ENCODE data around the gene KHK.

Gene KHK

DNA sequence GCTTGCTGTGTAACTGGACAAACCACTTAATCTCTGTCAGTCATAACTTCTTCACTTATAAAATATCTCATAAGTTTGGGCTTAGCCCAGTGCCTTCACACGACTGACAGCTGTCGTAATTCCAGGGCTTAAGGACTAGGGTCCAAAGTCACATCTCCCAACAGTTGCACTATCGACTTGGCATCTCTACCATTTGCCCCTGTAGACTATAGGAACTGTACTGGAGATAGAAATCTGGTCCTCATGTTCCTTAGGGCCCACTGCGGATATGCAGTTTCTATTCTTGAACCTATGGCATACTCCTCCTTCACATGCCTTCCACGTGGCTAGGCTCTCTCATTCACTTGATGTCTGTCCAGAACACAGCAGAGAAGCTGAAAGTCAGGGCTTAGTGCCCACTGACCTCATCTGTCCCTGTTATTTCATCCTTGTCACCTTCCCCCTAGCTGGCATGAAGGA lies 39.7 kb downstream of the KHK start:
- in situ Hi-C loops (cut with HindIII; ENCODE audit: low sequenced_read_pairs): no loop called here

DNA sequence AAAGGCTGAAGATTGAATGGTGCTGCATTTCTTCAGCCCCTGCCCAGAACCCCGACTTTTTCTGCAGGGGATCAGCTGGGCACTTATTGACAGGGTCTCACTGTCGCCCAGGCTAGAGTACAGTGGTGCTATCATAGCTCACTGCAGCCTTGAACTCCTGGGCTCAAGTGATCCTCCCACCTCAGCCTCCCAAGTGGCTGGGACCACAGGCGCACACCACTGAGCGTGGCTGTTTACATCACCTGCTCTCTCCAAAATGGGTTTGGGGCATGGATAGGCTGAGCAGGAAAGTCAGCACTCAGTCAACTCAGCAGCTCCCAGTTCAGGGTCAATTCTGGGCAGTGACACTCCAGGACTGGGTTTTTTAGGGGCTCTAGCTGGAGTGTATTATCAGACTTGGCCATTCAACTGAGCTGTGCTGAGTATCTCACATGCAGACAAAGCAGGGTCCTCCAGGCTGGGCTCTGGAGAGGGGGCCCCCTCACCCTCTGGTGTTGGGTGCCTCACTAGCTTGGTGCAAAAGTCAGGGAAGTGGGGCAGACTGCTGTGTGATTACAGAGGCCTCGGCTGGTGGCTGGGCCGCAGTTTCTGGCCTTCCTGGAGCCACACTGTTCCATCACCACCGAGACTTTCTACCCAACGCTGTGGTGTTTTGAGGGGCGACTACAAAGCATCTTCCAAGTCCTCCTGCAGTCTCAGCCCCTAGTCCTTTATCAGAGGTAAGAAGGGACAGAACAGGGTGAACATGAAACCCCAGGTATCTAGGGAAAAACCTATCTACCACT lies 41.5 kb downstream of the KHK start:
- in situ Hi-C loops (cut with HindIII; ENCODE audit: low sequenced_read_pairs): no loop called here

DNA sequence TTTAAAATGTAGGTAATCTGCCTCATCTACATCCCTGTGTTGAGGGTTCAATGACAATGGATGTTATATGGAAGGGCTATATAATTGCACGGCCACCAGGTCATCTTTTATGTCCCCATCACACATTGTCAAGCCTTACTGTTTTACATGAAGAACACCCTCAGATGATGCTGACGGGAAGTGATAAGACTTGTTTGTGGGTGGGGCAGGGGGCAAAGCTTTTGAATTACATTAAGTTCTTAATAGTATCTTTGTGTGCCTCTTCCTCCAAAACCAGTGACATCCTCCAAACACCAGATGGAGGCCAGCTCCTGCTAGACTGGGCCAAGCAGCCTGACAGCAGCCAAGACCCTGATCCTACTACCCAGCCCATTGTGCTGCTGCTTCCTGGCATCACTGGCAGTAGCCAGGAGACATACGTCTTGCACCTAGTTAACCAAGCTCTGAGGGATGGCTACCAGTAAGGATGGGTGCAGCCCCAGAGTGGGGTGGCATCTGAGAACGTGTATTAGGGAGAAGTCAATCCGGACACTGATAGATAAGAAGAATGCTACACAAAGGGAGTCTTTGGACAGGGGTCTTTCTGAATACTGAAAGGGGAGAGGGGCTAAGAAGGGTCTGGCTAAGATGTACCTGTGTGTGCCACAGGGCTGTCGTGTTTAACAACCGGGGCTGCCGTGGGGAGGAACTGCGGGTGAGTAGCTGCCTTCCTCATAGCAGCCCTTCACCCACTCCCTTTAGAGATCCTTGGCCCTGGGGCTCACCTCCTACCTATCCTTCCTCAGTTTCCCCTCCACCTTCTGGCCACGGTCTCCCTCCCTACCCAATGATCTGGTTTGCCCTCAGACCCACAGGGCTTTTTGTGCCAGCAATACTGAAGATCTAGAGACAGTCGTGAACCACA lies 42.3 kb downstream of the KHK start:
- in situ Hi-C loops (cut with HindIII; ENCODE audit: low sequenced_read_pairs): no loop called here

DNA sequence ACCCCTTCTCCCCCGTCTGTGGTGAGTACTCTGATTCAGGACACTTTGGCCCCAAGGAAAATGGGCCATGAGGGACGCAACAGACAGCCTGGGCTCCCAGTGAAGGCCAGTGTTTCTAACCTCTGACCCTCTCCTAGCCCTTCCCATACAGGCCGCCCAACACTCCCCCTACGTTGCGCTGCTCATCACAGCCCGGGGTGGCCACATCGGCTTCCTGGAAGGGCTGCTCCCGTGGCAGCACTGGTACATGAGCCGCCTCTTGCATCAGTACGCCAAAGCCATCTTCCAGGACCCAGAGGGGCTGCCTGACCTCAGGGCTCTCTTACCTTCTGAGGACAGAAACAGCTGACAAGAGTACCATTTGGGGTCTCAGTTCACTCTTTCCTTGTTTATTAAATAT lies 43.8 kb downstream of the KHK start:
- in situ Hi-C loops (cut with HindIII; ENCODE audit: low sequenced_read_pairs): no loop called here

DNA sequence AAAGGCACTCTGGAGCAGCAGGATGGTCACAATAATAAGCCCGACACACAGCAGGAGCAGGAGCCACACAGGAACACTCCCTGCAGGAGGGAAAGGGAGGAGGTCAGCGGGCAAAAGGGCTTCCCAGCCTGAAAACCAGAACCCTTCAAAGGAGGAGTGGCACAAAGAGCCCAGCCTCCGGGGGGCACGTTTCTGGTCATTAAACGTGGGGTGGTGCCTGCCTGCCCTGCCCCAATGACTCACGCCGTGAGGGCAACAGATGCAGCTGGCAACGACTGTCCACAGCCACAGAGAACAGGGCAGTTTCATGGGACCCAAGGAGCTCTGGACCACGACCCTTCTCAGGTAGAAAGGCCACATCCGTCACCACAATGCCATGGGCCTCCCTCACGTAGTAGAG lies 44.9 kb downstream of the KHK start:
- in situ Hi-C loops (cut with HindIII; ENCODE audit: low sequenced_read_pairs): no loop called here

DNA sequence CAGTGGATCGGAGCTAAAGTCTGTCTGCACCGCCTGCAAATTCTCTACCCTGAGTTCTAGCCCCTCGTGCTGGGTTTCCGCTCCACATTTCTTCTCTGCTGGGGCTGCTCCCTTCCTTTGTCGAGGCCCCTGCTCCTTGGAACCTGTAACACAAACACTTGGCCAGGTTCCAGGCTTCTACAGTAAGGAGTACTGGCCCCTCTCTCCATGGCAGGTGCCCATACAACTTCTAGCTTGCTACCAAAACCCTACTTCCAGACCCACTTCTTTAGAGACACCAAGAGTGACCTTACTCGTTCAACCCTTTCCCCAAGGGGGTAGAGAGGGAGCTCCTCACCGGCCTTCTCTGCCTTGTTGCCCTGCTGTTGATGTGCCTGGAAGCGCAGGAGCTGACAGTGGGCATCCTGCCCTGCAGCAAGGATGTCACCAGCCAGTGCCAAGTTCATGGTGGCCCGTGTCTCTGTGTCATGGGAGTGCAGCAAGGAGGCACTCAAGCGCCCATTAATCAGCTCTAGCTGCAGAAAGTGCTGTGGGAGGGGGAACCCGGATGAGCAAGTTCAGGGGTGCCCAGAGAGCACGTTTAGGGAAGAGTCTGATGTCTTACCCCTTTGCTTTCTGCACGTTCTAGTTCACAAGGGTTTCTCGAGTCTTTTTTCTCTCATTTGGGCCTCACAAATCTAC lies 46.8 kb downstream of the KHK start:
- in situ Hi-C loops (cut with HindIII; ENCODE audit: low sequenced_read_pairs): no loop called here

DNA sequence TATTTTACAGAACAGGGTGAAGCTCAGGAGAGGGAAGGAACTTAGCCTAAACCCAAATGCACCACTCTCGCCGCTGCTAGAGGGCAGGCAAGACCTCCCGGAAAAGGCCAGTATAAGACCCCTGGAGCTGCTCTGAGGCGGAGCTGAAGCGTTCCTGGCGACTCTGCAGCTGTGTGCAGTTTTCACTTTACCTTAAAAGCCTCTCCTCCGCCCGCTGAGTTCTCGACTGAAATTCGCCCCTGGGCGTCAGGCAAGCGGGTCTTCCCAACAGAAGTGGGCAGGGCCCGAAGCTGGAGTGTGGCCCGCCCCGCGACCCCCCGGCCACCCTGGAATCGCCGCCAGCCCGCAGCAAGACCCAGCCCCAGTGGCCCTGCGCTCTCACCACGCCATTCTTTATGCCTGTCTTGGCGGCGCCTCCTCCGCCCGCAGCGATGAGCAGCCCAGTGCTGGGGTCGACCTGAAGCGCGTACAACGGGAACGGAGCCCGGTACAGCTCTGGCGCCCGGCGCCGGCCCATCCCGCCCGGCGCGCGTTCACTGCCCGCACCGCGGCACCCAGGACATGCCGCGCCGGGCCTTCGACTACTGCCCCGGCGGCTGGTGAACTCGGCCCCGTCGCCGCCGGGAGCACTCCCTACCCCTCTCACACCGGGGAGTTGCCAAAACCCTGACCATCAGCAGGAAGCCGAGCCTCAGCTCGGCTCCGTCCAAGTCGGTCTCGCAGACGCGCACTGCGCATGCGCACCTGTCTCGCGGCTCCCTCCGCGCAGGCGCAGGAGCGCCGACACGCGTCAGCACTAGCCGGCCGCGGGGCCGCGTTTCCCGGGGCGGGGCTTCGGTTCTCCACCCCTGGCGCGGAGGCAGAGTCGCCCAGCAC lies 47.6 kb downstream of the KHK start, which contains the start of gene PREB:
Gene PREB, minus strand, starts transcription at position 732 of the 876 bp plus-strand sequence. Its CDS starts 215 bp downstream, at position 517.
- in situ Hi-C loops (cut with HindIII; ENCODE audit: low sequenced_read_pairs): no loop called here

DNA sequence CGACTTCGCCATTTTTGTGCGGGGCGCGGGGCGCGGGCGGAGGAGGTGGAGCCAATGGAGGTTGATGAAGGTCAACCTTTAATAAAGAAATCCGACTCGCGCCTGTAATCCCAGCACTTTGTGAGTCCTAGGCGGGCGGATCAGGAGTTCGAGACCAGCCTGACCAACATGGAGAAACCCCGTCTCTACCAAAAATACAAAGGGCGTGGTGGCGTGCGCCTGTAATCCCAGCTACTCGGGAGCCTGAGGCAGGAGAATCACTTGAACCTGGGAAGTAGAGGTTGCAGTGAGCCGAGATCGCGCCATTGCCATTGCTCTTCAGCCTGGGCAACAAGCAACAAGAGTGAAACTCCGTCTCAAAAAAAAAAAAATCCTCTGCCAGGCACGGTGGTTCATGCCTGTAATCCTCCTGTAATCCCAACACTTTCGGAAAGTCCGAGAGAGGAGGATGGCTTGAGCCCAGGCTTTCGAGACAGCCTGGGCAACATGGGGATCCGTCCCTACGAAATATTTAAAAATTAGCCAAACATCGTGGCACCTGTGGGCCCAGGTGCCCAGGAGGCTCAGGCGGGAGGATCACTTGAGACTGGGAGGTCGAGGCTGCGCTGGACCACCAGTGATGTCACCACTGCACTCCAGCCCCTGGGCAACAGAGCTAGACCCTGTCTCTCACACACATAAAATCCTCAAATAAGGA lies 48.4 kb downstream of the KHK start:
- in situ Hi-C loops (cut with HindIII; ENCODE audit: low sequenced_read_pairs): no loop called here

DNA sequence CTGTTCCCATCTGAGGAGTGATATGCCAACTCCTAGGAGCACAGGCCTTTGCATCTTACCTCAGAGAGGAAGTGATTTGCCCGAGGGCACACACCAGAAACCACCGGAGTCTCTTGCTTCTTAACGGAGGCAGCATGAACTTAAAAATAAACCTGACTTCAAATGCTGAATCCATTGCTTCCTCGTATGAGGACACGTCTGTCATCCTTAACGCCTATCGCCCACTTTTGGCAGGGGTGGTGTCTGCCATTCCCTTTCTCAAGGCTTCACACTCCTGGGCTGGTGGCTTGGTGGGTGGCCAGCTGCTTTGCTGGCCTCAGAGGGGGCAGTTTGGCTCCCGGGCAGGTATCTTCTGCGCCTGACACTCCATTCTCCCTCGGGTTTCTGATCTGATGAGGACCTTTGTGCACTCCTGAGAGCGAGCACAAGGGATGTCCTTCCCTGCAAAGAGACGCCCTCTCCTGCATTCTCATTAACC lies 48.9 kb downstream of the KHK start:
- in situ Hi-C loops (cut with HindIII; ENCODE audit: low sequenced_read_pairs): no loop called here

DNA sequence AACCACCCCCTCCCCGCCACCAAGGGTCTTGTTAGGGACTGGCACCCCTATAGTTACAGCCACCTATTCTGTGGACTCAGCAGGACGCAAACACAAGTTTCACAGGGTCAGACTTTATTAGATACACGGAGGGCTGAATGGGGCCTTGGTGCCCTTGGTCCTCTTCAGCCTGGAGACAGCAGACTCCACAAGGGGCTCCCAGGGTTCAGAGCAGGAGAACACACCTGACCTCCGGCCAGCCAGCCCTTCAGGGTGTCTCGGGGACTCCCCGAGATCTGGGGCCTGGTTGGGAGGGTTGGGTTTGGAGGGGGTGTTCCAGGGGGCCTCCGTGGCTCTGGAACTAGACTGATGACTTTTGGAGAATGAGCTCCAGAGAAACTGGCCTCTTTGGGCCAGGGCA lies 50.2 kb downstream of the KHK start:
- in situ Hi-C loops (cut with HindIII; ENCODE audit: low sequenced_read_pairs): no loop called here

DNA sequence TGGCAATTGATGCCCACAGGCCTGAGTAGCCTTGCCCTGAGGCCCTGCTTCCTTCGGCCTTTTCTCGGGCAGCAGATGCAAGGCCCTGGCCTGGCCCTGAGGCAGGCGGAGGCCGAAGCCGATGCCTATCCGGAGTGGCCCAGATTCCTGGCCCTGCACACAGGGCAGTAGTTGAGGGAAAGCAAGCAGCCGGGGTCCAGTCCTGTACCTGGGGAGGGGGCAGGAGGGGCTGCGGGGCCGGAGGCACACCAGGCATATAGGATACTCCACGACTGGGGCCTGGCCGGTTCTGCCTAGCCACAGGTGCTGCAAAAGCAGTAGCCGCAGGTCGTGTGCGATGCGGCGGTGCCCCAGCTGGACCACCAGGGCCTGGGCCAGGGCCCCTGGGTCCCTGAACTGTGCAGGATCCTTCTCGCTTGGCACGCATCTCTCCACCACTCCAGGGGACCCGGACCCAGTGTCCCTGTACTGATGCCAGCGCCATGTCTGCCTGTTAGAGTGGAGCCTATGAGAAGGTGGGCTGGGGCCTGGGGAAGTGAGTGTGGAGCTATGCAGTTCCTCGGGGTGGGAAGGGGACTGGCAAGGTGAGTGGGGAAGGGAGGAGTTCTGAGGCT lies 50.9 kb downstream of the KHK start:
- in situ Hi-C loops (cut with HindIII; ENCODE audit: low sequenced_read_pairs): no loop called here

DNA sequence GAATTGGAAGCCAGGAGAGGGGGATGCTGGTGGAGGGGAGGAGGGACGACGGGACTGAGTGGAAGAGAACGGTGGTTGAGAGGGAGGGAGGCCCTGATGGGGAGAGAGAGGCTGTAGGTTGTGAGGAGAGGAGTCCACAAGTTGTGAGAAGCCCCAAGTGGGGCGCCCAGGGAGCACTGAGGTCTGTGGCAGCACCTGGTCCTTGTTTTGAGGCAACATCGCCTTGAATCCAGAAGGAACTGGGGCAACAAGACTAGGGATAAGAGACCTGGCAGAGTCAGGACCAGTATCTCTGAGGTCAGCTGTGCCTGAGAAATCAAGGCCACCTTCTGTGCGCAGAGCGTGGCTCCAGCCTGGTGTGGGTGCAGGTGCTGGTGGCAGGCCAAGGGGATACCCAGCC lies 51.5 kb downstream of the KHK start:
- in situ Hi-C loops (cut with HindIII; ENCODE audit: low sequenced_read_pairs): no loop called here

DNA sequence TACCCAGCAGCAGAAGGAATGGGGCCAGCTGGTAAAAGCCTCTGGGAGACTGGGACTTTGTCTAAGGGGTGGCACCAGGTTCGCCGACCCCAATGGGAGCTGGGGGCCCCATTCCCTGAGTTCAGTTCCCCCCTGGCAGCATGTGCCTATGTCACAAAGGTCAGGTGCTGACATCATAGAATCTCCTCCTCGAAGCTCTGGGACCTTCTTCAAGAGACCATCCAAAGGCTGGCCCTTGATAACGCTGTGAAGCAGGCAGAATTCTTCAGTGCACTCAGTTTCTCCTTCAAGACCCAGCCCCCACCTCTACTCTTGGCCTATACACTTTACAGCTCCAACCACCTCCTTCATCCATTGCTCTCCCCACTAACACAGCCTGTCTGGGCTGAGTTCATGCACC lies 52.7 kb downstream of the KHK start, which contains the start of gene PRR30:
Gene PRR30, minus strand, starts transcription at position 101 of the 400 bp plus-strand sequence. CDS start 1,081 bp downstream, outside the sequence.
- in situ Hi-C loops (cut with HindIII; ENCODE audit: low sequenced_read_pairs): no loop called here

DNA sequence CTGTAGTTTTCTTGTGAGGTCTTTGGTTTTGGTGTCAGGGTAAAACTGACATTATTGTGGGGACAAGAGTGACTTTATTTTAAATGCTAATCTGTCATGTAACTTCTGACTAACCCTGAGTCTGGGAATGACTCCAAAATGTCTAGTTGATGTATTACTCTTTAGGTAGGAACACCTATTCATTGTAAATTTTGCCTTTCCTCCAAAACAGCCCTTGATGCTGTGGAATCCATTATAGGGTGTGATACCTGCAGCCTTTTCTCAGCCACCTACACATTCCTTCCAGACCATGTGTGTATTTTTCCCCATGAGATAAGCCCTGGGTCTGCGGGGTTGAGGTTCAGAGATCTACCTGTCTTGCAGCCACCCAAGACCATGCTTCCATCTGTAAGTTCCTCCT lies 56.7 kb downstream of the KHK start:
- in situ Hi-C loops (cut with HindIII; ENCODE audit: low sequenced_read_pairs): no loop called here

DNA sequence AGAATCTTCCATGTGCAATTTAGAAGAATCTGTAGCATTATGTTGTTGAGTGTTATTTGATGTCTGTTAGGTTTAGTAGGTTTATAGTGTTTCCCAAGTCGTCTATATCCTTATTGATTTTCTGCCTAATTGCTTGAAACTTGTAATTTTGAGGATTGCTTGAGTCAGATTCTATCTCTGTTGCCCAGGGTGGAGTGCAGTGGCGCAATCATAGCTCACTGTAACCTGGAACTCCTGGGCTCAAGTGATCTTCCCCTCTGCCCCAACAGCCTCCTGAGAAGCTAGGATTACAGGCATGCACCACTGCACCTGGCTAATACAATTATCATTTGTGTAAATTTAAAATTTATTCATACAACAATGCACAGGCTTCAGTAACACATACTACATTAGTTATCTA lies 59.1 kb downstream of the KHK start:
- in situ Hi-C loops (cut with HindIII; ENCODE audit: low sequenced_read_pairs): no loop called here

DNA sequence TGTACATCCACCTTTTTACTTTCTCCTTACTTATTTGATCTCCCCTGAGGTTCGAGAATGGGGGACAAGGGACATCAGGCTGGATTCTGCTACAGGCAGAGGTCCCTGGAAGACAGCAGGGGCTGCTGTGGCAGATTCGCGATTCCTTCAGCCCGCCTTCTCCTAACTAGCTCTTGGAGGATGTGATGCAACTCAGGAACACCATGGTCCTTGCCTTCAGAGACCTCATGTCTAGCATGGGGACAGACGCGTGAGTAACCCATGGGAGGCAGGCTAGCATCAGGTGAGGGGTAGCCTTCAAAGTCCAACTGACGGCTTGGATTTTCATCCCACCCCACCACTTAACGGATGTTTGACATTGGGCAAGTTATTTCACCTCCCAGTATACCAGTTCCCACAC lies 61.4 kb downstream of the KHK start:
- in situ Hi-C loops (cut with HindIII; ENCODE audit: low sequenced_read_pairs): no loop called here

DNA sequence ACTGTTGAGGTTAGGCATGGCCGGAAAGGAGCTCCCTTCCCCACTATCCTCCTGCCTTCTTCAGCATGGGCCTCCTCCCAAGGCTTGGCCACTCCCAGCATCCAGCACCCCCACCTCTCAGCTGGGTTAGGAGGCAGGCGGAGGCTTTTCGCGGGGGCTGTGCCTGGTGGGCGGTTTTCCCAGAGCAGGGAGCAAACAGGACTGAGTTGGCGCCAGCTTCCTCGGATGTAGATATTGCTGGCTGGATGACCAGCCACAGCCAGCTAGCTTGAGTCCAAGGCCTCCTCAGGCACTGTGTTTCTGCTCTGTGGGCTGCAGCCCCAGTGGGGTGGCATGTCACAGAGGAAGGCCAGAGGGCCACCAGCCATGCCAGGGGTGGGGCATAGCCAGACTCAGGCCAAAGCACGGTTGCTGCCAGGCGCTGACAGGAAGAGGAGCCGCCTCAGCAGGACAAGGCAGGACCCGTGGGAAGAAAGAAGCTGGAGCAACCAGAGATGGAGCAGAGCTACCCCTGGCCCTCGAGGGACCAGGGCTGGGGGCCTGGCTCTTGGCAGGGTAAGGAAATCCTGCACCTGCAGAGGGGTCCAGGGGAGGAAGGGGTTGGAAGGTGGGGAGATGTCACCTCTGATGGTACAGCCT lies 62.3 kb downstream of the KHK start, which contains the start of gene TCF23:
Gene TCF23, plus strand, starts transcription at position 204 of the 639 bp plus-strand sequence. Its CDS starts 130 bp downstream, at position 334.
- in situ Hi-C loops (cut with HindIII; ENCODE audit: low sequenced_read_pairs): no loop called here
